Stimulated activated effector memory CD8-positive, alpha-beta T cell treated with anti-CD3 and anti-CD28 coated beads, Interleukin-12 subunit alpha, Interleukin-12 subunit beta, amount 100 ng/mL, for 72 hours (primary cell): ENCODE data around the gene ZNF174.
A peak's percentile ranks its signal among the peaks of the same experiment; 100 is the strongest.

ENCODE experiments used
- ATAC-seq: fragments of 150-1000 bp; cut with Tn5 transposase; 2 replicates; pipeline ENCODE4 v1.10.0; 2021
- DNase-seq, 2 donors: peaks; one replicate each; pipeline ENCODE4 v3.0.0; 2021 to 2022; ENCODE audit warnings: low spot score in 2 of 2
- H3K27ac Mint-ChIP-seq: one replicate; pipeline ENCODE4 v1.8.0; 2022; ENCODE audit warnings: mild to moderate bottlenecking, mixed read lengths
- H3K36me3 Mint-ChIP-seq: one replicate; pipeline ENCODE4 v1.8.0; 2022; ENCODE audit warnings: mild to moderate bottlenecking, mixed read lengths
- H3K4me1 Mint-ChIP-seq: one replicate; pipeline ENCODE4 v1.8.0; 2022; ENCODE audit warnings: mixed read lengths
- H3K4me3 Mint-ChIP-seq: one replicate; pipeline ENCODE4 v1.8.0; 2022; ENCODE audit warnings: mild to moderate bottlenecking, mixed read lengths
- H3K9me3 Mint-ChIP-seq: one replicate; pipeline ENCODE4 v1.8.0; 2022; ENCODE audit warnings: mixed read lengths

Gene ZNF174

GRCh38 chr16:3400779-3401688, at the start of gene ZNF174, which contains the start of gene ZSCAN32:
Gene ZNF174 (plus strand): TSS chr16:3401215. CDS start chr16:3402005, 790 bp downstream.
Gene ZSCAN32 (minus strand): TSS chr16:3401004. CDS start chr16:3397557, 3,447 bp downstream.
- Mint-ChIP-seq H3K27ac (peak within 1 kb of the TSS; percentile 85), H3K4me3 (peak within 1 kb of the TSS; percentile 89), H3K4me1 (peaks cover 43% of the 10 kb centered on the region), H3K9me3 (peaks cover 12% of the 10 kb centered on the region), H3K36me3 (peaks cover 43% of the 10 kb centered on the region)
- peak; percentile 98 to 100 for DNase-seq
- ATAC-seq = peak; percentile 99

GRCh38 chr16:3355589-3355988, 45.4 kb upstream of the ZNF174 start, which contains the start of gene OR2C1:
Gene OR2C1 (plus strand): TSS chr16:3355889. CDS start chr16:3355941, 52 bp downstream.
- ATAC-seq (no peak), DNase-seq (no peak)
- H3K27ac Mint-ChIP-seq = no peak within 1 kb of the TSS
- no peak within 1 kb of the TSS for H3K4me3 Mint-ChIP-seq
- no peaks in the 10 kb centered on the region for H3K36me3 Mint-ChIP-seq
- peaks cover 9% of the 10 kb centered on the region for H3K9me3 Mint-ChIP-seq
- H3K4me1 Mint-ChIP-seq = peaks cover 5% of the 10 kb centered on the region

DNA sequence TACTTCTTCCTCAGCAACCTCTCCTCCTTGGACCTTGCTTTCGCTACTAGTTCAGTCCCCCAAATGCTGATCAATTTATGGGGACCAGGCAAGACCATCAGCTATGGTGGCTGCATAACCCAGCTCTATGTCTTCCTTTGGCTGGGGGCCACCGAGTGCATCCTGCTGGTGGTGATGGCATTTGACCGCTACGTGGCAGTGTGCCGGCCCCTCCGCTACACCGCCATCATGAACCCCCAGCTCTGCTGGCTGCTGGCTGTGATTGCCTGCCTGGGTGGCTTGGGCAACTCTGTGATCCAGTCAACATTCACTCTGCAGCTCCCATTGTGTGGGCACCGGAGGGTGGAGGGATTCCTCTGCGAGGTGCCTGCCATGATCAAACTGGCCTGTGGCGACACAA, 44.9 kb upstream of the ZNF174 start:
- Mint-ChIP-seq H3K4me3 (no peak overlapping the region), H3K27ac (no peak overlapping the region), H3K9me3 (peaks cover 9% of the 10 kb centered on the region), H3K36me3 (no peaks in the 10 kb centered on the region), H3K4me1 (peaks cover 5% of the 10 kb centered on the region)
- ATAC-seq = no peak
- DNase-seq = no peak

DNA sequence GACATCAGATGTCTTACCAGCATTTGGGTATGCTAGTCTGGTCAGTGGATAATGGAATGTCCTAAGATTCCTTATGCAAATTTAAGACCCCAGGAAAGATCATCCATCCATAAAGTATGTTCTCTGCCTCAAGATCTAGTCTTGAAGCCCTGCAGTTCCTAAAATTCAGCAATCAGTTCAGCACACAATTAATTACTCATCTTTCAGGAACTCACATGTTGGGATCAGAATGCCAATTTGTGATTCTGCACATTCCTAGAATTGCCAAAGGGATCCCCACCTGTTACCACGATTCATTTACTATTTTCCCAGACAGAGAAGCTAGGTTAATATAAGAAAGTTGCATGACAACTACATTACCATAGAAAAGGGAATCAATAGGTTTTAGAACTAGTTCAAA, 42.1 kb upstream of the ZNF174 start:
- no peak for ATAC-seq
- no peak overlapping the region for H3K4me3 Mint-ChIP-seq
- no peaks in the 10 kb centered on the region for H3K36me3 Mint-ChIP-seq
- DNase-seq = no peak
- H3K4me1 Mint-ChIP-seq = no peaks in the 10 kb centered on the region
- H3K27ac Mint-ChIP-seq = no peak overlapping the region
- peaks cover 9% of the 10 kb centered on the region for H3K9me3 Mint-ChIP-seq

- ATAC-seq = no peak
- peaks cover 8% of the 10 kb centered on the region for H3K36me3 Mint-ChIP-seq
Measured at GRCh38 chr16:3362931-3363330, 38.1 kb upstream of the ZNF174 start.

DNA sequence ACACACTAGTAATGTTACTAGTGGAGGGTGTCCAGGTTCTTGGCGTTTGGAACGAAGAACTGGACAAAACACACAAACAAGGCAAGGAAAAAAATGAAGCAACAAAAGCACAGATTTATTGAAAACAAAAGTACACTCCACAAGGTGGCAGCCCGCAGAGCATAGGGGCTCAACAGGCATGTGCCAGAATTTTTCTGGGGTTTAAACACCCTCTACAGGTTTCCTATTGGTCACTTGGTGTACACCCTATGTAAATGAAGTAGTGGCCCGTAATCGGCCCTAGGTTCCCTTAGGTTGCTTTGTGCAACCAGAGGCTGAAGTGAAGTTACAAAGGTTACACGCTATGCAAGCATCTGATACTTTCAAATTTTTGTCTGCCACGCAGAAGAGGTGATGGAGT, 37.2 kb upstream of the ZNF174 start:
- no peaks in the 10 kb centered on the region for H3K9me3 Mint-ChIP-seq
- no peak overlapping the region for H3K27ac Mint-ChIP-seq
- H3K36me3 Mint-ChIP-seq = peaks cover 8% of the 10 kb centered on the region
- peaks cover 7% of the 10 kb centered on the region for H3K4me1 Mint-ChIP-seq
- no peak overlapping the region for H3K4me3 Mint-ChIP-seq
- DNase-seq (no peak), ATAC-seq (no peak)

More at GRCh38 chr16:3362931-3363330, 38.1 kb upstream of the ZNF174 start:
- Mint-ChIP-seq H3K9me3 (no peaks in the 10 kb centered on the region), H3K4me1 (peaks cover 7% of the 10 kb centered on the region), H3K27ac (no peak overlapping the region), H3K4me3 (no peak overlapping the region)
- DNase-seq = no peak

DNA sequence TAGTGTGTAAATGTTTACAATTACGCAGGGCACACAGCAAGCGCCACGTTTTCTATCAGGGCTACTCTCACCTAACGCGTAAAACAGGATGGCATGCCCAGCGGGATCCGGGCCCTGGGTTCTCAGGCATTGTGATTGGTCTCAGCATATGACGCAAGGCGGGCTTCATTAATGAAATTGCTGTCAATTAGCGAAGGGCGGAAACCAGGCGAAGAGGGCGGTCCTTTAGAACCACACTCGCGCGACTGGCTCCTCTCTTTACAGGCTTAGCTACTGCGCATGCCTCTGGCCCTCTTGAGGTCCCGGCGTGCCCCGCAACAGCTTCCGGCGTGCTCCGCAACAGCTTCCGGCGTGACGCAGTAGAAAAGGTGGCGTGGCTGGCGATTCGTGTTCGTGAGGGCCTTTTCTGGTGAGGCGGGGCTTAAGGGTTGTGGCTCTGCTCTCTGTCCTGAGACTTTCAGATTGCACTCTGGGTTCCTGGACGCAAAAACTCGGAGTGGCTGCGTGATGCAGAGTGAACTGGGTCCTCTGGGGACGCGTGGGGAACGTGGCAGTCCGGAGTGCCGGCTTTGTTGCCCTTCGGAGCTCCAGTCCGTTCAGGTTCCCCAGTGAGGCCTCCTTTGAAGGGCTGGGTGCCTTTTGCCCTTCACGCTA, 36.1 kb upstream of the ZNF174 start:
- ATAC-seq (peak; percentile 95), DNase-seq (peak; percentile 34 to 89)
- Mint-ChIP-seq H3K4me3 (peak overlapping the region; percentile 68), H3K9me3 (no peaks in the 10 kb centered on the region), H3K4me1 (peaks cover 7% of the 10 kb centered on the region), H3K36me3 (peaks cover 8% of the 10 kb centered on the region), H3K27ac (peak overlapping the region; percentile 75)

DNA sequence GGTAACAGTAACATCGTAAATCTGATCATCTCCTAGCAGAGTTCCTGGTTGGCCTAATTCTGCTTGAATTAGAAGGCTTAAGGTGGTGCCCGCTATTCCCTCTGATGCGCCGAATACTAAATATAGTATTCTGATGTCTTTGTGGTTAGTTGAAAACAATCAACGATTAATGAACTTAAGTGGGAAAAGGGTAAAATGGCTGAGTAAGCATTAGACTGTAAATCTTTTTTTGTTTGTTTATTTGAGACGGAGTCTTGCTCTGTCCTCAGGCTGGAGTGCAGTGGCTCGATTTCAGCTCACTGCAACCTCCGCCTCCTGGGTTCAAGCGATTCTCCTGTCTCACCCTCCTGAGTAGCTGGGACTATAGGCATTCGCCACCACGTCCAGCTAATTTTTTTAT, 31.9 kb upstream of the ZNF174 start:
- peaks cover 8% of the 10 kb centered on the region for H3K36me3 Mint-ChIP-seq
- no peak overlapping the region for H3K27ac Mint-ChIP-seq
- no peak for ATAC-seq
- no peak for DNase-seq
- H3K4me3 Mint-ChIP-seq = no peak overlapping the region
- peaks cover 7% of the 10 kb centered on the region for H3K4me1 Mint-ChIP-seq
- H3K9me3 Mint-ChIP-seq = no peaks in the 10 kb centered on the region

DNA sequence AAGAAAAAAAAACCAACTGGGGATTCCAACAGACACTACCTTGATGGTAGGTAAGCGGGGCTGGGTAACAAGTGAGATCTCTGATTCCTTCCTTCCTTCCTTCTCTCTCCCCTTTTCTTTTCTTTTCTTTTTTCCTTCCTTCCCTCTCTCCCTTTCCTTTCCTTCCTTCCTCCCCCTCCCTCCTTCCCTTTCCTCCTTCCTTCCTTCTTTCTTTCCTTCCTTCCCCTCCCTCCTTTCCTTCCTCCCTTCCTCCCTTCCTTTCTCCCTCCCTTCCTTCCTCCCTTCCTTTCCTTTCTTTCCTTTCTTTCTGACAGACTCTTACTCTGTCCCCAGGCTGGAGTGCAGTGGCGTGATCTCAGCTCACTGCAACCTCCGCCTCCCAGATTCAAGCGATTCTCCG, 25.3 kb upstream of the ZNF174 start:
- DNase-seq (no peak), ATAC-seq (no peak)
- Mint-ChIP-seq H3K27ac (no peak overlapping the region), H3K36me3 (no peaks in the 10 kb centered on the region), H3K4me3 (no peak overlapping the region), H3K4me1 (no peaks in the 10 kb centered on the region), H3K9me3 (peaks cover 25% of the 10 kb centered on the region)

- peaks cover 35% of the 10 kb centered on the region for H3K9me3 Mint-ChIP-seq
- no peak overlapping the region for H3K4me3 Mint-ChIP-seq
- H3K36me3 Mint-ChIP-seq = peaks cover 10% of the 10 kb centered on the region
- no peak overlapping the region for H3K27ac Mint-ChIP-seq
- H3K4me1 Mint-ChIP-seq = no peaks in the 10 kb centered on the region
- ATAC-seq (no peak), DNase-seq (no peak)
Measured at GRCh38 chr16:3377917-3378316, 23.1 kb upstream of the ZNF174 start.

GRCh38 chr16:3383045-3383448, 18.0 kb upstream of the ZNF174 start:
- Mint-ChIP-seq H3K4me1 (no peaks in the 10 kb centered on the region), H3K9me3 (peaks cover 46% of the 10 kb centered on the region), H3K36me3 (peaks cover 48% of the 10 kb centered on the region), H3K27ac (no peak overlapping the region), H3K4me3 (no peak overlapping the region)
- ATAC-seq = no peak
- DNase-seq = no peak

GRCh38 chr16:3388325-3388724, 12.7 kb upstream of the ZNF174 start:
- H3K4me1 Mint-ChIP-seq = peaks cover 7% of the 10 kb centered on the region
- ATAC-seq (no peak), DNase-seq (no peak)
- peaks cover 40% of the 10 kb centered on the region for H3K9me3 Mint-ChIP-seq
- H3K36me3 Mint-ChIP-seq = peaks cover 89% of the 10 kb centered on the region
- H3K27ac Mint-ChIP-seq = no peak overlapping the region
- no peak overlapping the region for H3K4me3 Mint-ChIP-seq

DNA sequence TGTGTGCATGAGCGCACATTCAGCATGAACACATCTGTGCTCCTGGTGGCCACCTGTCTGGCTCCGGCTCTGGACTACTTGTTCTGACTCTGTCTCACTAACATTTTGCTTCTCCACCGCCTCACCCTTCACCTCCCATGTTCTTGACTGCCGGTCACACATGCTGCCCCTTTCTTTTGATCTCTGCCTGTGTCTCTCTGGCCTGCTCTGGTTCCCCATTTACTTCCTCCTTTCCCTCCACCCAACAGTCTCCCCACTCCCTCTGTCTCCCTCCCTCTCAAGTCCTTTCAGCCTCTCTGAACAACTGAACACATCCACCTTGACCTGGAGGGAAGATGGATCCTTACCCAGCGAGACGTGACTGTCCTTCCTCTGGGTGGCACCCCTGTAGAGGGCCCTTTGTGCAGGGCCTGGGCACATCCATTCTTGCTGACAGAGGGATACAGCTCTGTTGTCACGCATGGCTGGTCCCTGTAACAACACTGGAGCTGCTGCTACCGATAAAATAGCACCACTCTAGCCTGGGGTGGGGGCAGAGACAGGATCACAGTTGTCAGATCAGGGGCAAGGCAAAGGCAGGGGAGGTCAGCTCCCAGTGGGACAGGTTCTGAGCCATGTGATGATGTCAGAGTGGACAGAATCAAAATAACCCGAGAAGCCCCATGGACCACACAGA, 11.2 kb upstream of the ZNF174 start:
- Mint-ChIP-seq H3K27ac (no peak overlapping the region), H3K4me3 (no peak overlapping the region), H3K4me1 (peaks cover 14% of the 10 kb centered on the region), H3K36me3 (peaks cover 89% of the 10 kb centered on the region), H3K9me3 (peaks cover 34% of the 10 kb centered on the region)
- no peak for ATAC-seq
- no peak for DNase-seq

GRCh38 chr16:3400446-3400778, 603 bp upstream of the ZNF174 start:
- Mint-ChIP-seq H3K36me3 (peaks cover 43% of the 10 kb centered on the region), H3K27ac (peak overlapping the region; percentile 85), H3K4me3 (peak overlapping the region; percentile 89)

DNA sequence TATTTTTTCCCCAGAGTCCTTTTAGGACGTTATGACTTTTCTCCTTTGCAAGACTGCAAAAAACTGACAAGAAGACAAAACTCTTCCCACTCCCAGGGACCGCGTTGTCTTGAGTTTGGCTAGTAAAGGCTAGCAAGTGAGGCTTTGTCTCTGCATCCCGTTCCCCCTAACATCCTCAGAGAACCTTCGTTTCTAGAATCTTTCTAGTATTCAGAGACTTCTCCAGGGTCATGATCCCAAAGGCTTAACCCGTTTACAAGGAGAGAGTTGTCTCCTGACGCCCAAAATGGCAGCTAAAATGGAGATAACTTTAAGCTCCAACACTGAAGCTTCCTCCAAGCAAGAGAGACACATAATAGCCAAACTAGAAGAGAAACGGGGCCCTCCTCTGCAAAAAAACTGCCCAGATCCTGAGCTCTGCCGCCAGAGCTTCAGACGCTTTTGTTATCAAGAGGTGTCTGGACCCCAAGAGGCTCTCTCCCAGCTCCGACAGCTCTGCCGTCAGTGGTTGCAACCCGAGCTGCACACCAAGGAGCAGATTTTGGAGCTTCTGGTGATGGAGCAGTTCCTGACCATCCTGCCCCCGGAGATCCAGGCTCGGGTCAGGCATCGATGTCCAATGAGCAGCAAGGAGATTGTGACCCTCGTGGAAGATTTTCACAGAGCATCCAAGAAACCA, 843 bp downstream of the ZNF174 start:
- H3K27ac Mint-ChIP-seq = peak overlapping the region; percentile 85
- peaks cover 34% of the 10 kb centered on the region for H3K4me1 Mint-ChIP-seq
- H3K4me3 Mint-ChIP-seq = peak overlapping the region; percentile 89
- peaks cover 11% of the 10 kb centered on the region for H3K9me3 Mint-ChIP-seq
- no peak for DNase-seq
- no peak for ATAC-seq
- peaks cover 43% of the 10 kb centered on the region for H3K36me3 Mint-ChIP-seq

More at GRCh38 chr16:3400446-3400778, 603 bp upstream of the ZNF174 start:
- Mint-ChIP-seq H3K4me1 (peaks cover 47% of the 10 kb centered on the region), H3K9me3 (peaks cover 10% of the 10 kb centered on the region)
- ATAC-seq = peak; percentile 58
- no peak for DNase-seq
